Breast epithelium (tissue), 4 donors: ENCODE measurements around the gene UNC5A. TPM values are rescaled to one million over a fixed set of nuclear protein-coding genes. Genes with fewer than 3 reads are reported as not detected.

Experiments
- DNase-seq, 2 donors: peaks; one replicate each; pipeline ENCODE4 v3.0.0-alpha.2; 2019; ENCODE audit warnings: low spot score in 2 of 2
- H3K27ac ChIP-seq, 2 donors: fragments of 200-600 bp; sonication (generic) in 1 of 2; one replicate each; pipeline ENCODE4 v1.5.1; 2016 to 2019; ENCODE audit warnings: mild to moderate bottlenecking in 1 of 2
- H3K27me3 ChIP-seq, 2 donors: fragments of 200-600 bp; sonication (generic) in 1 of 2; one replicate each; pipeline versions ENCODE4 v1.5.1 to v1.6.0; 2017 to 2019; ENCODE audit warnings: control low read depth in 1 of 2, mild to moderate bottlenecking in 1 of 2
- H3K36me3 ChIP-seq: fragments of 200-600 bp; one replicate; pipeline ENCODE4 v1.5.1; 2019
- H3K4me1 ChIP-seq, 2 donors: fragments of 200-600 bp; sonication (generic); one replicate each; pipeline ENCODE4 v1.5.1; 2016 to 2019; ENCODE audit warnings: control low read depth in 1 of 2
- H3K4me3 ChIP-seq, 3 donors: fragments of 200-600 bp; sonication (generic); 1 replicate in 2 of 3; 2 replicates in 1 of 3; pipeline ENCODE4 v1.5.1; 2016 to 2019; ENCODE audit warnings: mild to moderate bottlenecking in 3 of 3, moderate library complexity in 2 of 3
- H3K9me3 ChIP-seq, 2 donors: fragments of 200-600 bp; sonication (generic) in 1 of 2; one replicate each; pipeline ENCODE4 v1.5.1; 2016 to 2019; ENCODE audit warnings: control low read depth in 1 of 2
- CTCF ChIP-seq, 3 donors: fragments of 450-650 bp; IDR thresholded peaks; one replicate each; pipeline ENCODE4 v1.5.1; 2016 to 2017; ENCODE audit warnings: antibody characterized with exemption in 3 of 3, mild to moderate bottlenecking in 3 of 3, moderate library complexity in 3 of 3
- POLR2A ChIP-seq: fragments of 450-650 bp; IDR thresholded peaks from one replicate; pipeline ENCODE4 v1.6.1; 2016; ENCODE audit warnings: antibody characterized with exemption, mild to moderate bottlenecking, moderate library complexity
- POLR2AphosphoS5 ChIP-seq, 3 donors: sonication (generic); formaldehyde crosslinking; IDR thresholded peaks; one replicate each; pipeline ENCODE4 v1.6.1; 2017; ENCODE audit warnings: antibody characterized with exemption in 3 of 3
- intact Hi-C: fragments of 100-400 bp; cut with DNase I; formaldehyde crosslinking; loops from one replicate; pipeline ENCODE4 v1.15.1; 2023; ENCODE audit warnings: low total_unique reads
- total RNA-seq, 3 donors: library from RNA; depleted of rRNA; stranded (reverse); fragments of >200 nt; gene quantifications; one replicate each; pipeline ENCODE4 v1.1.0, GENCODE V29; 2016

Gene UNC5A
- total RNA-seq, 3 donors from 2014 or later = 0.15 to 2.9 TPM; not detected in 1

GRCh38 chr5:176814313-176814685 lies 3.9 kb downstream of the UNC5A start:
- no peak for DNase-seq
- Histone ChIP-seq H3K27me3 (peaks cover 12 to 92% of the 10 kb centered on the region in 2 donors), H3K9me3 (no peaks in the 10 kb centered on the region), H3K4me3 (no peak overlapping the region), H3K36me3 (no peaks in the 10 kb centered on the region), H3K4me1 (peaks cover 5% of the 10 kb centered on the region in 2 donors), H3K27ac (no peak overlapping the region)
- intact Hi-C loops = no loop called here
- TF ChIP-seq CTCF (IDR thresholded peaks at IDR 0.05) = no peak

- H3K4me1 ChIP-seq = peaks cover 3 to 5% of the 10 kb centered on the region in 2 donors
- no peak overlapping the region for H3K27ac ChIP-seq
- no peaks in the 10 kb centered on the region for H3K36me3 ChIP-seq
- no peaks in the 10 kb centered on the region for H3K9me3 ChIP-seq
- TF ChIP-seq POLR2A (no peak), CTCF (IDR thresholded peaks at IDR 0.05) (no peak), POLR2AphosphoS5 (IDR thresholded peaks at IDR 0.05) (no peak)
- peaks cover 12 to 92% of the 10 kb centered on the region in 2 donors for H3K27me3 ChIP-seq
- H3K4me3 ChIP-seq = no peak overlapping the region
- no peak for DNase-seq
- intact Hi-C loops = loop anchor here (5.0 kb wide), 1 partner anchor 1432 kb away; no protein-coding TSS in a partner anchor
Measured at GRCh38 chr5:176814836-176815438, 4.6 kb downstream of the UNC5A start.

- no peak for DNase-seq
- Histone ChIP-seq H3K4me1 (no peaks in the 10 kb centered on the region), H3K9me3 (no peaks in the 10 kb centered on the region), H3K27ac (no peak overlapping the region), H3K27me3 (peaks cover 11 to 90% of the 10 kb centered on the region in 2 donors), H3K4me3 (no peak overlapping the region), H3K36me3 (no peaks in the 10 kb centered on the region)
- TF ChIP-seq POLR2A (no peak), POLR2AphosphoS5 (IDR thresholded peaks at IDR 0.05) (no peak), CTCF (IDR thresholded peaks at IDR 0.05) (no peak)
- intact Hi-C loops = loop anchor here (5.0 kb wide), 1 partner anchor 1431 kb away; no protein-coding TSS in a partner anchor
Measured at GRCh38 chr5:176816043-176816745, 5.8 kb downstream of the UNC5A start.

GRCh38 chr5:176816791-176817347 lies 6.5 kb downstream of the UNC5A start:
- DNase-seq = no peak
- Histone ChIP-seq H3K4me3 (no peak overlapping the region), H3K27me3 (peaks cover 8 to 83% of the 10 kb centered on the region in 2 donors), H3K4me1 (no peaks in the 10 kb centered on the region), H3K36me3 (no peaks in the 10 kb centered on the region), H3K27ac (no peak overlapping the region), H3K9me3 (no peaks in the 10 kb centered on the region)
- intact Hi-C loops = loop anchor here (5.0 kb wide), 1 partner anchor 1430 kb away; no protein-coding TSS in a partner anchor
- TF ChIP-seq CTCF (IDR thresholded peaks at IDR 0.05) (no peak), POLR2A (no peak), POLR2AphosphoS5 (IDR thresholded peaks at IDR 0.05) (no peak)

GRCh38 chr5:176817369-176817840 lies 7.0 kb downstream of the UNC5A start:
- intact Hi-C loops = loop anchor here (5.0 kb wide), 1 partner anchor 1430 kb away; no protein-coding TSS in a partner anchor
- Histone ChIP-seq H3K4me3 (peak overlapping the region; percentile 20 to 62 (median 39)), H3K9me3 (no peaks in the 10 kb centered on the region), H3K36me3 (no peaks in the 10 kb centered on the region), H3K27me3 (peaks cover 8 to 78% of the 10 kb centered on the region in 2 donors), H3K4me1 (no peaks in the 10 kb centered on the region), H3K27ac (no peak overlapping the region)
- DNase-seq = no peak
- no peak for TF ChIP-seq POLR2A
- TF ChIP-seq CTCF (IDR thresholded peaks at IDR 0.05) = no peak
- no peak for TF ChIP-seq POLR2AphosphoS5 (IDR thresholded peaks at IDR 0.05)
